ENCODE results near the gene TMPRSS12.

DNA sequence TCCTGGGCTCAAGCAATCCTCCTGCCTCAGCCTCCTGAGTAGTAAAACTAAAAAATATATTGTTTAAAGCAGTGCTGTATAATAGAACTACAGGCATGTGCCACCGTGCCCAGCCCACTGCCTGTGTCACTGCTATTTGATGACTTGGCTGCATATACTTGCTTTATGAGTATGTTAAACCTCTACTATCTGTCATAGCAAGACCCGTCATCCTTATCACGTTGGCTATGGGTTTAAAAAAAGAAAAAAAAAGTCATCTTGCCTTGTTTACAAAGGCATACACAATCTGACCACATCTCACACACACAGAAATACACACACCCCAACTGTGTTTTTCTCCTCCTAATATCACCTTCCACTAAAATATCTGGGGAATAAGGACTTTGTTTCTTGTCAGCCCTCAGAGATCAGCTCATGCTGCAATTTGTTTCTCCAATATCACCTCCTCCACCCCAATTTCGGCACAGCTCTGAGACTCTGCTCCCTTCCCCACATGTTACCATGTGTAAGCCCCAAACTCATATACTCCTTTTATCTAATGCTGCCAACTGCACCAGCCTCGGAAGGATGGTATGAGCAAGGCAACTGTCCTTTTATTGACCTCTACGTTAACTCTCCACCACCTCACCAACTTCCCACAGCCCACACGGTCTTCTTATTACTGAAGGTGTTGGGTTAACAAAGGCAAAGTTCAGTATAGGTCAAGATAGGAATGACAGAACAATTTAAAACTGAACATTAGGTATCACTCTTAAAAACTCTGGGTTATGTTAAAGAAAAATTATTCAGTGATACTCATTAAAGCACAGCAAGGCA lies 802 bp upstream of the TMPRSS12 start:
- TF ChIP-seq, protein P1, sequence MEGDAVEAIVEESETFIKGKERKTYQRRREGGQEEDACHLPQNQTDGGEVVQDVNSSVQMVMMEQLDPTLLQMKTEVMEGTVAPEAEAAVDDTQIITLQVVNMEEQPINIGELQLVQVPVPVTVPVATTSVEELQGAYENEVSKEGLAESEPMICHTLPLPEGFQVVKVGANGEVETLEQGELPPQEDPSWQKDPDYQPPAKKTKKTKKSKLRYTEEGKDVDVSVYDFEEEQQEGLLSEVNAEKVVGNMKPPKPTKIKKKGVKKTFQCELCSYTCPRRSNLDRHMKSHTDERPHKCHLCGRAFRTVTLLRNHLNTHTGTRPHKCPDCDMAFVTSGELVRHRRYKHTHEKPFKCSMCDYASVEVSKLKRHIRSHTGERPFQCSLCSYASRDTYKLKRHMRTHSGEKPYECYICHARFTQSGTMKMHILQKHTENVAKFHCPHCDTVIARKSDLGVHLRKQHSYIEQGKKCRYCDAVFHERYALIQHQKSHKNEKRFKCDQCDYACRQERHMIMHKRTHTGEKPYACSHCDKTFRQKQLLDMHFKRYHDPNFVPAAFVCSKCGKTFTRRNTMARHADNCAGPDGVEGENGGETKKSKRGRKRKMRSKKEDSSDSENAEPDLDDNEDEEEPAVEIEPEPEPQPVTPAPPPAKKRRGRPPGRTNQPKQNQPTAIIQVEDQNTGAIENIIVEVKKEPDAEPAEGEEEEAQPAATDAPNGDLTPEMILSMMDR (conservative IDR thresholded peaks at IDR 0.05), result no peak
- no peak for TF ChIP-seq ZFX (IDR thresholded peaks at IDR 0.05)
